Inferior parietal cortex (tissue), 1 donor: ENCODE measurements around the gene PRPF39.
"Not testable (repeated sequence)": the region's sequence is repeated elsewhere in the genome, so short reads cannot be mapped to it uniquely, and the experiment has no call there.

ENCODE experiments used
- DNase-seq: peaks from one replicate; pipeline ENCODE4 v3.0.0-alpha.2; 2016; ENCODE audit errors: extremely low spot score

The PRPF39 gene

DNA sequence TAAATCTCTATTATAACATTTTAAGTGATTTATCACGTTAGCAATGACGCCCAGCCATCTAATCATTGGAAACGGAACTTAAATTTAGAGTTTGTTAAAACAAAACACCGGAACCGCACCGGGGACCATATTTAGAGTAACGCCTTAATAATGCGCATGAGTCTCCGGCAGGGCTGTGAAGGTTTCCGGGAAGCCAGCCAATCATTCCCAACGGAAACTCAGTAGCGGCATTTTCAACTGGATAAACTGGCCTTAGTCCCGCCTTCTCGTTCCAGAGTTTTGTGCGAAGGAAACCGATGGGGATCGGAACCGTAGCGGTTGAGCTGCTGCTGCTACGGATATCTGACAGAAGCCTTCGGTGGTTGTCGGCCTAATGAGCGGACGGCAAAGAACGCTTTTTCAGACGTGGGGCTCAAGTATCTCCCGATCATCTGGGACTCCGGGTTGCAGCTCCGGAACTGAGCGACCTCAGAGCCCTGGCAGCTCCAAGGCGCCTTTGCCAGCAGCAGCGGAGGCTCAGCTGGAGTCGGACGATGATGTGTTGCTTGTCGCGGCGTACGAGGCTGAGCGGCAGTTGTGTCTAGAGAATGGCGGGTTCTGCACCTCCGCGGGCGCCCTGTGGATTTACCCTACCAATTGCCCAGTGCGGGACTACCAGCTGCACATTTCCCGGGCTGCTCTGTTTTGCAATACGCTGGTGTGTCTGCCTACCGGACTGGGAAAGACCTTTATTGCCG lies 51.9 kb downstream of the PRPF39 start, which contains the start of gene FANCM:
TSS of gene FANCM (plus strand) at position 272 of the 737 bp plus-strand sequence. CDS start at position 374, 102 bp downstream.
- peak; percentile 99 for DNase-seq

DNA sequence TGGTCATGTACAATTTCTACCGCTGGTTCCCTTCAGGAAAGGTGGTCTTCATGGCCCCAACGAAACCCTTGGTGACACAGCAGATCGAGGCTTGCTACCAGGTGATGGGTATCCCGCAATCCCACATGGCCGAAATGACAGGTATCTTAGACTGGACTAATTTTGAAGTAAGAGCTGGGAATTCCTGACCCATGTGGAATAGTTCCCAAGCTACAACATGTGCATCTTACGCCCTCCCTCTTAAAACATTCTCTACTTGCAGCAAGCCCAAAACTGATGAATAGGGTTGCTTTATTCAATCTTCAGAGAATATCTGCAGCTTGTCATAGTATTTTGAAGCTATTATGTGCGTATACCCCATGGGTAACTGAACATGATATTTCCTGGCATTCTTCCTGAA lies 52.5 kb downstream of the PRPF39 start:
- DNase-seq: no peak

DNA sequence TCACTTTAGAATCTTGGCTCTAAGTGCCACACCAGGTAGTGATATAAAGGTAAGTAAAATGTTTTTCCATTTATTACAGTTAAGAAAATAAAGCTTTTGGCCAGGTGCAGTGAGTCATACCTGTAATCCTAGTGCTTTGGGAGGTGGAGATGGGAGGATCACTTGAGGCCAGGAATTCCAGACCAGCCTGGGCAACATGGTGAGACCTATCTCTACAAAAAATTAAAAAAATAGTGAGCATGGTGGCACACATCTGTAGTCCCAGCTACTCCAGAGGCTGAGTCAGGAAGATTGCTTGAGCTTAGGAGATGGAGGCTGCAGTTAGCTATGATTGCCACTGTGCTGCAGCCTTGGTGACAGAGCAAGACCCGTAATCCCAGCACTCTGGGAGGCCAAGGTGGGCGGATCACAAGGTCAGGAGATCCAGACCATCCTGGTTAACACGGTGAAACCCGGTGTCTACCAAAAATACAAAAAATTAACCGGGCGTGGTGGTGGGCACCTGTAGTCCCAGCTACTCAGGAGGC lies 56.8 kb downstream of the PRPF39 start:
- DNase-seq: no peak

DNA sequence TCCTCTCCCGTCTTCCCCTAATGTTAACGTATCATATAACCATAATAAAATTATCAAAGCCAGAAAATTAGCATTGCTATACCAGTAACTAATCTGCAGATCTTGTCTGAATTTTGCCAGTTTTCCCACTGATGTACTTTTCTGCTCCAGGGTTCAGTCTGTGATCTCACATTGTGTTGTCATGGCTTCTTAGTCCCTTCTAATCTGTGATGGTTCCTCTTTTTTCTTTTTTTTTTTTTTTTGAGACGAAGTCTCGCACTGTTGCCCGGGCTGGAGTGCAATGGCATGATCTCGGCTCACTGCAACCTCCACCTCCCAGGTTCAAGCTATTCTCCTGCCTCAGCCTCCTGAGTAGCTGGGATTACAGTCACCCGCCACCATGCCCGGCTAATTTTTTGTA lies 58.2 kb downstream of the PRPF39 start:
- not testable (repeated sequence) for DNase-seq

DNA sequence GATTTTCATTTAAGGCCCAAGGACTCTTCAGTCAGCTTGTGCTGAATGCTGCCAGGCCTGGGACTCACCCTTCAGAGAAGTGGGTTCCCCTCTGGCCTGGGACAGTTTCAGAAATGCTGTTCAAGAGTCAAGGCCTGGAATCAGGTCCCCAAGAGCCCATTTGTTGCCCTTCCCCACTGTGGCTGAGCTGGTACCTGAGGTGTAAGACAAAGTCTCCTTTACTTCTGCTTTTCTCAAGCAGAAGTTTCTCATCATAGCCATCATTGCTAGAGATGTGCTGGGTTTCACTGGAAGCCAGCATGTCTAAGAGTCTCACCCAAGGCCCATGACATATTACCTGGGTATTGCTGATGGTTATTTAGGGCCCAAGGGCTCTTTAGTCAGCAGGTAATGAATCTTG lies 60.7 kb downstream of the PRPF39 start:
- DNase-seq: no peak

DNA sequence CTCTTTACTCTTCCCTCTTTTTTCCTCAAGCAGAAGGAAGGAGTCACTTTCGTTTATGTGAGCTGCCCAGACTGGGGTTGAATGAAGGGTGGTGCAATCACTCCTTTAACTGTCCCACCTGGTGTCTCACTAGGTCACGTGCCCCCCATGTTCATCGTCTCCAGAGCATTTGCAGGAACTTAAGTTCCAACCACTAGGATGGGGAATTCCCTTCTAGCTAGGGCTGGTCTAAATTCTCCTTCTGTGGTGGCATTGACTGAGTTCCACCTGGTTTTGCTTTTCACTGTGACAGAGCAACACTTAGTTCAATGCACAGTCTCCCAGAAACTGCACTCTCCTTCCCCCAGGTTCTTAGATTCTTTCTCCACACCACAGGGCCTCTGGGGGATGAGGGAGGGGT lies 61.3 kb downstream of the PRPF39 start:
- no peak for DNase-seq

DNA sequence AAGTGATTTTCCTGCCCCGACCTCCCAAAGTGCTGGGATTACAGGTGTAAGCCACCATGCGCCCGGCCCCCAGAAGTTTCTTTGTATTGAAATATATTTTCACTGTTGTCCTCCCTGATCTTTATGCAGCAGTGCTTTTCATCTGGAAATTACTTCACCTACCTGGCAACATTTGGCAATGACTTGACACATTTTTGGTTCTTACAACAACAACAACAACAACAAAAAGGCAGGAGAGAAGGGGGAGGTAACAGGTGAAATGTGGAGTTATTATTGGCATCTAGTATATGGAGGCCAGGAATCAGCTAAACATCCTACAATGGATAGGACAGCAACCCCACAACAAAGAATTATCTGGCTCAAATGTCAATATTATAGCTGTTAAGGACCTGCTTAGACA lies 65.7 kb downstream of the PRPF39 start:
- DNase-seq: no peak

DNA sequence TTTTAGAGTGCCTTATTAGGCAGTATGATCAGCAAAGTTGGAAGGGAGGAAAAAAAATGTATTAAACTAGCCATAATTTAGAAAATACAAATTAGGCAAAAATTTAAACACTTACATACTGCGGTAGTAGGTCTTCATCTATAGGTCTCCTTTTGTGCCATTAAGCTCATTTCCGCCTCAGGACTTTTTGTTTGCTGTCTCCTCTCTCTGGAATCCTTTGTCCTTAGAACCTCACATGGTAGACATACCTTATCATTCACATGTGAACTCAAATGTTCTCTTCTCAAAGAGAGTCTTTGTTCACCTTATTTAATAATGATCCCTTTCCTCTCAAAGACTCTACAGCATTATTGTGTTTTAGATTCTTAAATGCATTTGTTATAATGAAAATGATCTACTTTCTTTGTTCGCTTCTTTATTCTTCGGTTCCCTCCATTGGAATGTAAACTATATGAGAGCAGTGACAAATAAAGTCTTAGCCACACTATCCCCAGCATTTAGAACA lies 66.5 kb downstream of the PRPF39 start:
- DNase-seq: no peak

DNA sequence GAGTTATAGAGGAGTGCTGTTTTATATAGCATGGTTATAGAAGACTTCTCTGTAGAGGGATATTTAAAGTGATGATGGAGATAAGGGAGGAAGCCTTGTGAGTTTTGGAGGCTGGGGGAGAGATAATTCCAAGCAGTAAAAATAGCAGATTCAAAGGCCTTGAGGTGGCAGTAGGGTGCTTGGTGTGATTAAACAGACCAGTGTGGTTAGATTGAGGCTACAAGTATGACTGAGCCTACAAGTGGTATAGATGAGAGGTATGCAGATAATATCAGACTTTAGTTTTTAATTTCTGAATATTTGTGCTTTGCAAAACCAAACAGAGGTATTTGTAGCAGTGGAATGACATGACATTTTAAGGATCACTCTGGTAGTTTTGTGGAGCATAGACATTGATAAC lies 72.2 kb downstream of the PRPF39 start:
- DNase-seq: no peak
